Chondrocyte (in vitro differentiated cells): ENCODE measurements around the gene FHIP1B. TPM values are rescaled to one million over a fixed set of nuclear protein-coding genes. Genes with fewer than 3 reads are reported as not detected.

ENCODE experiments used
- DNase-seq: peaks from one replicate; pipeline ENCODE4 v3.0.0; 2021; ENCODE audit warnings: mixed read lengths, low spot score
- H3K27ac Mint-ChIP-seq: one replicate; pipeline ENCODE4 v1.8.0; 2021; ENCODE audit warnings: mild to moderate bottlenecking, moderate library complexity, mixed read lengths; ENCODE audit not compliant: unreplicated experiment
- H3K27me3 Mint-ChIP-seq: 2 replicates; pipeline ENCODE4 v1.8.0; 2021; ENCODE audit warnings: low read depth, mixed read lengths
- H3K36me3 Mint-ChIP-seq: 2 replicates; pipeline ENCODE4 v1.8.0; 2021; ENCODE audit warnings: low read depth, mixed read lengths
- H3K4me1 Mint-ChIP-seq: 2 replicates; pipeline ENCODE4 v1.8.0; 2021; ENCODE audit warnings: low read depth, mild to moderate bottlenecking, mixed read lengths
- H3K4me3 Mint-ChIP-seq: one replicate; pipeline ENCODE4 v1.8.0; 2021; ENCODE audit warnings: mild to moderate bottlenecking, moderate library complexity, mixed read lengths; ENCODE audit not compliant: unreplicated experiment
- H3K9me3 Mint-ChIP-seq: 2 replicates; pipeline ENCODE4 v1.8.0; 2021; ENCODE audit warnings: low read depth, mixed read lengths
- CTCF ChIP-seq: fragments of 200-600 bp; sonication (generic); IDR thresholded peaks from 2 replicates; pipeline ENCODE4 v1.5.0; 2021; ENCODE audit warnings: antibody characterized with exemption, mild to moderate bottlenecking, moderate library complexity
- total RNA-seq: library from RNA; stranded (reverse); gene quantifications from 3 replicates; pipeline ENCODE4 v1.2.1, GENCODE V29; 2021

The FHIP1B gene
- total RNA-seq, 1 donor from 2014 or later = 19.8 TPM

- peaks cover 10% of the 10 kb centered on the region for H3K36me3 Mint-ChIP-seq
- no peaks in the 10 kb centered on the region for H3K9me3 Mint-ChIP-seq
- DNase-seq = no peak
- TF ChIP-seq CTCF = no peak
- H3K27me3 Mint-ChIP-seq = peaks cover 2% of the 10 kb centered on the region
- no peak overlapping the region for H3K4me3 Mint-ChIP-seq
- H3K4me1 Mint-ChIP-seq = no peaks in the 10 kb centered on the region
- no peak overlapping the region for H3K27ac Mint-ChIP-seq
These were observed 33.5 kb downstream of the FHIP1B start for GRCh38 chr11:6200975-6201374.

GRCh38 chr11:6199174-6199810 lies 35.1 kb downstream of the FHIP1B start, which contains the start of gene OR52W1:
TSS of gene OR52W1 (plus strand) at chr11:6199224. CDS start at chr11:6199224, 0 bp downstream.
- Mint-ChIP-seq H3K9me3 (no peaks in the 10 kb centered on the region), H3K27ac (peak within 1 kb of the TSS; percentile 23), H3K27me3 (peaks cover 2% of the 10 kb centered on the region), H3K4me1 (no peaks in the 10 kb centered on the region), H3K36me3 (peaks cover 8% of the 10 kb centered on the region), H3K4me3 (no peak within 1 kb of the TSS)
- DNase-seq = no peak
- no peak for TF ChIP-seq CTCF

- H3K27ac Mint-ChIP-seq = no peak overlapping the region
- H3K27me3 Mint-ChIP-seq = peaks cover 2% of the 10 kb centered on the region
- no peak for TF ChIP-seq CTCF
- no peaks in the 10 kb centered on the region for H3K9me3 Mint-ChIP-seq
- no peak for DNase-seq
- no peaks in the 10 kb centered on the region for H3K36me3 Mint-ChIP-seq
- no peaks in the 10 kb centered on the region for H3K4me1 Mint-ChIP-seq
- no peak overlapping the region for H3K4me3 Mint-ChIP-seq
These were observed 36.8 kb downstream of the FHIP1B start for GRCh38 chr11:6197466-6198200.

GRCh38 chr11:6196396-6196795 lies 38.0 kb downstream of the FHIP1B start:
- H3K27me3 Mint-ChIP-seq = peaks cover 2% of the 10 kb centered on the region
- no peaks in the 10 kb centered on the region for H3K36me3 Mint-ChIP-seq
- H3K9me3 Mint-ChIP-seq = no peaks in the 10 kb centered on the region
- H3K27ac Mint-ChIP-seq = no peak overlapping the region
- no peak overlapping the region for H3K4me3 Mint-ChIP-seq
- no peak for DNase-seq
- TF ChIP-seq CTCF = no peak
- no peaks in the 10 kb centered on the region for H3K4me1 Mint-ChIP-seq

- no peaks in the 10 kb centered on the region for H3K4me1 Mint-ChIP-seq
- no peak for DNase-seq
These were observed 40.3 kb downstream of the FHIP1B start for GRCh38 chr11:6194065-6194581.

More at GRCh38 chr11:6194065-6194581, 40.3 kb downstream of the FHIP1B start:
- no peaks in the 10 kb centered on the region for H3K36me3 Mint-ChIP-seq
- H3K27me3 Mint-ChIP-seq = peaks cover 2% of the 10 kb centered on the region
- no peak overlapping the region for H3K27ac Mint-ChIP-seq
- no peak overlapping the region for H3K4me3 Mint-ChIP-seq
- no peak for TF ChIP-seq CTCF
- no peaks in the 10 kb centered on the region for H3K9me3 Mint-ChIP-seq
